GM19239 (cell line): ENCODE measurements around the gene IGFALS.

Experiments used
- DNase-seq: peaks from one replicate; pipeline ENCODE4 v3.0.0; 2011; ENCODE audit warnings: low spot score; ENCODE audit not compliant: insufficient read length
- FAIRE-seq: peaks from 2 replicates; lab custom pipeline; 2011; peaks lifted over from hg19 to GRCh38; lab: Jason Lieb, UNC

Gene IGFALS

GRCh38 chr16:1768767-1769401 is 24.6 kb downstream of the IGFALS start:
- no peak for DNase-seq

DNA sequence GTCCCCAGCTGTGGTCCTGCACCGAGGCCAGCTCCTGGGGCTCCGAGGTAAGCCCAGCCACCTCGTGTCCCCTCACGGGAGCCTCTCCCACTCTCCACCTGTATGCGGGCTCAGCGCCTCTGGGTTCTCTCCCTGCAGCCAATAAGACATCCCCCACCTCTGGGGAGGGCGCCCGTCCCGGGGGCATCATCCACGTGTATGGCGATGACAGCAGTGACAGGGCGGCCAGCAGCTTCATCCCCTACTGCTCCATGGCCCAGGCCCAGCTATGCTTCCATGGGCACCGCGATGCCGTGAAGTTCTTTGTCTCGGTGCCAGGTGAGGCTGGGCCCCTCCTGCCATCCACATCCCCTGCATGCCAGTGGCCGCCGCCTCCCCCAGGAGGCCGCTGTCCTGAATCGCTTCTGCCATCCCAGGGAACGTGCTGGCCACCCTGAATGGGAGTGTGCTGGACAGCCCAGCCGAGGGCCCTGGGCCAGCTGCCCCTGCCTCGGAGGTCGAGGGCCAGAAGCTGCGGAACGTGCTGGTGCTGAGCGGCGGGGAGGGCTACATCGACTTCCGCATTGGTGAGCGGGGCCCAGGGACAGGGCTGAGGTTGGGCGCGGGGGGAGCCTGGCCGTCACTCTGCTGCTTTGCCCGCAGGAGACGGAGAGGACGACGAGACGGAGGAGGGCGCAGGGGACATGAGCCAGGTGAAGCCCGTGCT is 25.3 kb downstream of the IGFALS start:
- FAIRE-seq (no peak), DNase-seq (no peak)

More at GRCh38 chr16:1768767-1769401, 24.6 kb downstream of the IGFALS start:
- no peak for FAIRE-seq

DNA sequence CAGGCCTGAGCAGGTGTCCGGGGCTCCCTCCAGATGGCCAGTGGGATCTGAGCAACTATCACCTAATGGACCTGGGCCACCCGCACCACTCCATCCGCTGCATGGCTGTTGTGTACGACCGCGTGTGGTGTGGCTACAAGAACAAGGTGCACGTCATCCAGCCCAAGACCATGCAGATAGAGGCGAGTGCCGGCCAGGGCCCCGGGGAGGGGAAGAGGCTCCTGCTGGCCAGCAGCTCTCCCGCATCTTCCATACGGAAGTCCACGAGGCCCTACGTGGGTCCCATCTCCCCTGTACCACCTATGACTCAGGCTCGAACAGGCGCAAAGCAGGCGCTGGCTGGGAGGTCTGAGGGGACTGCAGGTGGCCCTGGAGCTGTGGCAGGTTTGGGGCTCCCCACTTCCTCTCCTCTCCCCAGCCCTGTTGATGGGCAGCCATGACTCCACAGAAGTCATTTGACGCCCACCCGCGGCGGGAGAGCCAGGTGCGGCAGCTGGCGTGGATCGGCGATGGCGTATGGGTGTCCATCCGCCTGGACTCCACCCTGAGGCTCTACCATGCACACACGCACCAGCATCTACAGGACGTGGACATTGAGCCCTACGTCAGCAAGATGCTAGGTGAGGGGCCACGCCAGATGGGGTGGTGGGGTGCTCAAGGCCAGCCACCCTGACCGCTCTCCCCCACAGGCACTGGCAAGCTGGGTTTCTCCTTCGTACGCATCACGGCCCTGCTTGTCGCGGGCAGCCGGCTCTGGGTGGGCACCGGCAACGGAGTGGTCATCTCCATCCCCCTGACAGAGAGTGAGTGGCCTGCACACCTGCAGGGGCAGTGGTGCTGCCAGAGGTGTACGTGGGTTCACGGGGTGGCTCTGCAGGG is 26.1 kb downstream of the IGFALS start:
- FAIRE-seq (no peak), DNase-seq (no peak)

DNA sequence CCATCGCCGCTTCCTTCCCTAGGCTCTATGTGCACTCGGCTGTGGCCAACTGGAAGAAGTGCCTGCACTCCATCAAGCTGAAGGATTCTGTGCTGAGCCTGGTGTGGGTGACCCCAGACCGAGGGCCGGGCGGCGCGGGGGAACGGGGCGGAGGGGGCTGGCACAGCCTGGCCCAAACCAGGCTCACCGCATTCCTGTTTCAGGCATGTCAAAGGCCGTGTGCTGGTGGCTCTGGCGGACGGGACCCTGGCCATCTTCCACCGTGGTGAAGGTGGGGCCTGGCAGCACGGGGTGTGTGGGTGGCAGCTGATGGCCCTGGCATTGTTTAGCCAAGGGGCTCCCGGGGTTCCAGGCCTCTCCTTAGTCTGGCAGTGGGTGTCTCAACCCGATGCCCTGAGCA is 26.8 kb downstream of the IGFALS start:
- FAIRE-seq (no peak), DNase-seq (no peak)

- no peak for FAIRE-seq
- DNase-seq: no peak
Measured at GRCh38 chr16:1766231-1766630, 27.3 kb downstream of the IGFALS start.

DNA sequence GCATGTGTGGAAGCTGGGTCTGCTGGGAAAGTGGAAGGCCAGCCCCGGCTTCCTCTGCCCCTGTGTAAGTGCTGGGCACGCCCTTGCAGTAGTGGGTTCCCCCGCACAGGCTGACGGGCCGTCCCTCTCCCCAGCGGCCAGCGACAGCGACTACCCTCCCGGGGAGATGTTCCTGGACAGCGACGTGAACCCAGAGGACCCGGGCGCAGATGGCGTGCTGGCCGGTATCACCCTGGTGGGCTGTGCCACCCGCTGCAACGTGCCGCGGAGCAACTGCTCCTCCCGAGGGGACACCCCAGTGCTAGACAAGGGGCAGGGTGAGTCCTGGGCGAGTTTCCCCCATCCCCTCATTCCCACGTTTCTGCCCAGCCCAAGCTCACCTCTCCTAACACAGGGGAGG is 27.7 kb downstream of the IGFALS start:
- FAIRE-seq: no peak
- no peak for DNase-seq

GRCh38 chr16:1764971-1765370 is 28.5 kb downstream of the IGFALS start:
- DNase-seq: no peak
- no peak for FAIRE-seq

DNA sequence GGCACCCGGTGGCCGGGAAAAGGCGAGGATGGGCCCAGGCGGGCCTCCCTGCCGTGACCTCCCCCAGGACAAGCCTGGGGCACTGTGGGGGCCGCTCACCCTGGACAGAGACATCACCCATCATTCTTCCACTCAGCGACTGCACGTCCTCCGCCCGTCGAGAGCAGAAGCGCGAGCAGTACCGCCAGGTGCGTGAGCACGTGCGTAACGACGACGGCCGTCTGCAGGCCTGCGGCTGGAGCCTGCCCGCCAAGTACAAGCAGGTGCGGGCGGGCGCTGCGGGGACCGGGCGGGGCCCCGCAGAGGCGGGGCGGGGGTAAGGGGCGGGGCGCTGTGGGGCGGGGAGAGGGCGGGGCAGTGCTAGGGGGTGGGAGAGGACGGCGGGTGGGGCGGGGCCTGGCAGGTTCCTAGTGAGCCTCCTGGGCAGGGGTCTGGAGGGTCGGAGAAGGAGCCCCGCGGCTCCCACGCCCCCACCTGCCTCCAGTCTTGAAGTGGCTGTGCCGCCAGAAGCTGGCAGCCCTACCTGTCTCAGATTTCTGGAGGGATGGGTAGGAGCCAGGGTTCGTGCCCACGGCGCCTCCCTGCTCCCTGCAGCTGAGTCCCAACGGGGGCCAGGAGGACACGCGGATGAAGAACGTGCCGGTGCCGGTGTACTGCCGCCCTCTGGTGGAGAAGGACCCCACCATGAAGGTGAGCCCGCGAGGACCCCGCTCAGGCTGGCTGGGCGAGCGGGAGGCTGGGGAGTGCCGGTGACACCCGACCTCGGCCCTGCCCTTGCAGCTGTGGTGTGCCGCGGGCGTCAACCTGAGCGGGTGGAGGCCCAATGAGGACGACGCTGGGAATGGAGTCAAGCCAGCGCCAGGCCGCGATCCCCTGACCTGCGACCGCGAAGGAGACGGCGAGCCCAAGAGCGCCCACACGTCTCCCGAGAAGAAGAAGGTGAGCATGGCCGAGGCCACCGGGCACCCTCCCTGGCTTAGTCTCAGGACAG is 29.7 kb downstream of the IGFALS start:
- DNase-seq (no peak), FAIRE-seq (no peak)

- DNase-seq: no peak
- no peak for FAIRE-seq
Measured at GRCh38 chr16:1762879-1763520, 30.5 kb downstream of the IGFALS start.

- no peak for FAIRE-seq
Measured at GRCh38 chr16:1762196-1762878, 31.2 kb downstream of the IGFALS start.

GRCh38 chr16:1761751-1762150 is 31.8 kb downstream of the IGFALS start:
- FAIRE-seq (no peak), DNase-seq (no peak)

More at GRCh38 chr16:1762196-1762878, 31.2 kb downstream of the IGFALS start:
- no peak for DNase-seq

DNA sequence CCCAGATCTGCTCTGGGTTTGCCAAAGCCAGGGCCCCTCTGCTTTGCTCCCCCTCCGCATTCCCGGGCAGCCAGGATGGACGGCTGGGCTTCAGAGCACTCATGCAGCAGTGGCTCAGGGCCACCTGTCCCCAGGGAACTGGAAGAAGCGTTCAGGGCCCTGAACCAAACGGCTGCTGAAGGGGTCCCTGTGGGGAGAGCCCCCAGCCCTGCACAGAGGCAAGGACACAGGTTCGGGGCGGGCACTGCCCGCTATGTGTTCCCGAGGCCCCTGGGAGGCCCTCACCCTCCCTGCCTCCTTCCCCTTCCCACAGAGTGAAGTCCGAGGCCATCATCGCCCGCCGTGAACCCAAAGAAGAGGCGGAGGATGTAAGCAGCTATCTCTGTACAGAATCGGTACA is 32.6 kb downstream of the IGFALS start:
- FAIRE-seq: no peak
- DNase-seq: no peak

- FAIRE-seq (no peak), DNase-seq (no peak)
Measured at GRCh38 chr16:1759511-1759910, 34.0 kb downstream of the IGFALS start.

DNA sequence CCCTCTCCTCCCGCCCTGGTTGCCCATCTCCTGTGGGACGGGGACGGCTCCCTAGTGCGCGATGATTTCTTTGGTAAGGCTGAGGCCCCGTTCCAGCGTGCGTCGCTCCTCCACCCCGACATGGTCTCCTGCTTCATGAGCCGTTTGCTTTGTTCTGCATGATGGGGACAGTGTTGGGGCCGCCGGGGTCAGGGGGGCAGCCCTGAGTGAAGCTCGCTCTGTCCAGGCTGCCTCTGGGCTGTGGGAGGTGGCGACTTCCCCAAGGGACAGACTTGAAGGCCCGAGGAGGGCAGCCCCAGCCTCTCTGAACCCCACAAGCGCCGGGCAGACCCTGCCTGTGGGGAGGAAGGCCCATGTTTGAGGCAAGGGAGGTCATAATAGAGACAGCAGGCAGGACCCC is 34.6 kb downstream of the IGFALS start:
- FAIRE-seq: no peak

DNA sequence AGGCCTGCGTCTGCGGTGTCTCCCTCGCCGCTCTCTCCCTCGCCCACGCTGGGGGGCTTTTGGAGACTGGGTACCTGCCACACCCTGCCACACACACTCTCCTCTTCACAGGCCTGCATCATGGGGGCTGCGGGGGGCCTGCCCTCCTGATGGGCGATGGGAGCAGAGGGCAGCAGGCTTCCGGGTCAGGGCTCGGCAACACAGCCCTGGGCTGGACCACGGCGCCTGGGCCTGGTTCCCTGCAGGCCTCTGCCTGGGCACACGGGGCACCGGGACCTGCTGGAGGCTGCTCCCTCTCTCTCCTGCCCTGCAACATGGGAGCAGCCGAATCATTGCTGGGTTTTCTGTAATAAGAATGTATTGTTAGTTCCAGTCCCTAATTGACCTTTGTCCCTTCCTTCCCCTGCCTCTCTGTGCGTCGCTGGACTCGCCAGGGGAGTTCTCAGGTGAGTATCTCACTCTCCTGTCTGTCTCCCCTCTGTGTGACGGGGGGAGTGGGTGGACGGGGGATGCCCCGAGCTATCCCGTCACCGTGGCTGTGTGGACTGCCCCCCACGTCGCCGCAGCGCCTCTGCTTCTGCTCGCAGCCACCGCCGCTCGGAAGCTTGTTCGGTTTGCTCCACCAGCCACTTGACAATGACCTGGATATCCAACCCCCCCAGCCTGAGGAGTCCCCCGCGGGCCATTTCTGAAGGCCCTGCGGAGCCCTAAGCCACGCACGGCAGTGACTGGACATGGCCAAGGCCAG is 35.6 kb downstream of the IGFALS start:
- FAIRE-seq: no peak

More for the DNA sequence above, 34.6 kb downstream of the IGFALS start:
- no peak for DNase-seq

GRCh38 chr16:1754204-1754603 is 39.3 kb downstream of the IGFALS start:
- no peak for DNase-seq
- FAIRE-seq: no peak

More for the DNA sequence above, 35.6 kb downstream of the IGFALS start:
- DNase-seq: no peak

DNA sequence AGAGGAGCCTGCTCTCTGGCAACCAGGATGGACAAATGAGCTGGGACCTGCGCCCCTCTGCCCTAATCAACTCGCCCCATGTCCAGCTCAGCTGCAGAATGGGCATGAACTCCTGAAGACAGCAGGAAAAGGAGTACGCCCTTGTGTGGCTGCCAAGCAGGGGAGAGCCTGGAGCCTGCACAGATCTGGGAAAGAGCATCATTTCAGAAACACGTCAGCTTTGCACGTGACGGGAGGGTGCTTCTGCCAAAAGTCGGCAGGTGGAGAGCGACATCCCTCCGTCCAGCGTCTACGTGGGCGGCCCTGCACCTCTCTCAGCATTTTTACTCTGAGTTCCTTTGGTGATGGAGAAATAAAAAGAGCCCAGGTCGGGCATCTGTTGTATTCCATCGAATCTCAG is 40.7 kb downstream of the IGFALS start:
- FAIRE-seq: no peak
- no peak for DNase-seq

DNA sequence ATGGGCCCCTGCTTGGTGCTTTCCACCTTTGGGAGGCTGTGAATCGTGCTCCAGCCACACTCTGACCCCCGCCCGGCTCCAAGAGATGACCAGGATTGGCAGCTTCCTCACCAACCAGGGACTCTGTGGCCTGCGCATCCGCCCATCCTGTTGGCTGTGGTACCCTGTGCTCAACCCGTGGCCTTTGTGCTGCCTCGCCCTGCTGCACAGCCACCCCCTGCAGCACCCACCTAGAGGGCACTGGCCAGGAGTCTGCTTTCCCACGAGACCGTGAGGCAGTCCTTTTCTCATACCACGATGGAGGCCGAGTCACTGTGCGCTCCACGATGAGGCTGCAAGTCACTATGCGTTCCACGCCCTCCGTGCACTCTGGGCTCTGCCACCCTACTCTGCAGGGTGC is 41.6 kb downstream of the IGFALS start:
- FAIRE-seq (no peak), DNase-seq (no peak)
